DMS 273 (cell line): ENCODE results near the gene ARHGAP21.
"Not testable (repeated sequence)": the region's sequence is repeated elsewhere in the genome, so short reads cannot be mapped to it uniquely, and the experiment has no call there.

Experiments
- DNase-seq: peaks from one replicate; lab custom pipeline; 2025; ENCODE audit not compliant: unreplicated experiment; lab: John Stamatoyannopoulos, UW

ARHGAP21 gene

GRCh38 chr10:24643679-24644209 is 79.9 kb downstream of the ARHGAP21 start:
- peak; percentile 7 for DNase-seq

GRCh38 chr10:24642921-24643678 is 80.6 kb downstream of the ARHGAP21 start:
- peak; percentile 70 for DNase-seq

- no peak for DNase-seq
Observed at GRCh38 chr10:24639124-24639523, 84.6 kb downstream of the ARHGAP21 start.

- no peak for DNase-seq
Observed at GRCh38 chr10:24625778-24626177, 97.9 kb downstream of the ARHGAP21 start.

GRCh38 chr10:24623383-24623782 is 100.3 kb downstream of the ARHGAP21 start:
- no peak for DNase-seq

- DNase-seq, result no peak
Observed at GRCh38 chr10:24622781-24623301, 100.8 kb downstream of the ARHGAP21 start.

GRCh38 chr10:24621035-24621795 is 102.5 kb downstream of the ARHGAP21 start:
- not testable (repeated sequence) for DNase-seq

- not testable (repeated sequence) for DNase-seq
Observed at GRCh38 chr10:24619994-24620310, 103.7 kb downstream of the ARHGAP21 start.

GRCh38 chr10:24619291-24619993 is 104.2 kb downstream of the ARHGAP21 start:
- DNase-seq, result not testable (repeated sequence)

- DNase-seq, result no peak
Observed at GRCh38 chr10:24618401-24618800, 105.3 kb downstream of the ARHGAP21 start.

GRCh38 chr10:24617771-24618396 is 105.8 kb downstream of the ARHGAP21 start:
- peak; percentile 74 for DNase-seq

GRCh38 chr10:24616536-24616935 is 107.2 kb downstream of the ARHGAP21 start:
- no peak for DNase-seq

GRCh38 chr10:24606021-24606420 is 117.7 kb downstream of the ARHGAP21 start:
- no peak for DNase-seq

- DNase-seq, result no peak
Observed at GRCh38 chr10:24605141-24605540, 118.5 kb downstream of the ARHGAP21 start.

GRCh38 chr10:24603333-24603732 is 120.4 kb downstream of the ARHGAP21 start:
- no peak for DNase-seq

GRCh38 chr10:24597961-24598360 is 125.7 kb downstream of the ARHGAP21 start:
- DNase-seq, result no peak

- no peak for DNase-seq
Observed at GRCh38 chr10:24597426-24597825, 126.3 kb downstream of the ARHGAP21 start.

- no peak for DNase-seq
Observed at GRCh38 chr10:24596217-24596930, 127.3 kb downstream of the ARHGAP21 start.

- DNase-seq, result no peak
Observed at GRCh38 chr10:24590697-24591457, 132.8 kb downstream of the ARHGAP21 start.
